ENCODE measurements around the gene SVIP.
A peak's percentile ranks its signal among the peaks of the same experiment; 100 is the strongest.

The SVIP gene

GRCh38 chr11:22792497-22792896 is 37.1 kb downstream of the SVIP start:
- DNase-seq (ENCODE audit: low spot score) = no peak

- peak; percentile 52 for DNase-seq (ENCODE audit: low spot score)
These were observed 41.9 kb downstream of the SVIP start for GRCh38 chr11:22787551-22788162.

GRCh38 chr11:22787055-22787454 is 42.5 kb downstream of the SVIP start:
- DNase-seq (ENCODE audit: low spot score) = no peak

- DNase-seq (ENCODE audit: low spot score) = no peak
These were observed 43.1 kb downstream of the SVIP start for GRCh38 chr11:22786475-22786874.

- no peak for DNase-seq (ENCODE audit: low spot score)
These were observed 44.4 kb downstream of the SVIP start for GRCh38 chr11:22785251-22785650.

GRCh38 chr11:22780952-22781593 is 48.5 kb downstream of the SVIP start:
- no peak for DNase-seq (ENCODE audit: low spot score)

- DNase-seq (ENCODE audit: low spot score) = no peak
These were observed 49.8 kb downstream of the SVIP start for GRCh38 chr11:22779850-22780249.

- DNase-seq (ENCODE audit: low spot score) = no peak
These were observed 51.0 kb downstream of the SVIP start for GRCh38 chr11:22778642-22779041.

GRCh38 chr11:22775248-22775647 is 54.4 kb downstream of the SVIP start:
- DNase-seq (ENCODE audit: low spot score) = no peak

GRCh38 chr11:22774716-22775115 is 54.9 kb downstream of the SVIP start:
- no peak for DNase-seq (ENCODE audit: low spot score)

- DNase-seq (ENCODE audit: low spot score) = no peak
These were observed 60.5 kb downstream of the SVIP start for GRCh38 chr11:22769081-22769480.

Data from cerebellar cortex (tissue), 1 donor.